Left cardiac atrium (tissue), 4 donors: ENCODE results near the gene BNIP3. TPM values are rescaled to one million over a fixed set of nuclear protein-coding genes. Genes with fewer than 3 reads are reported as not detected.
"Not testable (repeated sequence)": the region's sequence is repeated elsewhere in the genome, so short reads cannot be mapped to it uniquely, and the experiment has no call there.

Experiments used
- ATAC-seq, 2 donors: fragments of 200-7000 bp; cut with Tn5 transposase; one replicate each; pipeline ENCODE4 v1.9.1; 2020; ENCODE audit warnings: mild to moderate bottlenecking in 2 of 2, moderate library complexity in 2 of 2
- DNase-seq: peaks from one replicate; pipeline ENCODE4 v3.0.0-alpha.2; 2020
- intact Hi-C, 2 donors: fragments of 100-400 bp; cut with DNase I; formaldehyde crosslinking; loops; one replicate each; pipeline versions ENCODE4 v1.14.1 to v1.15.1; 2022 to 2023
- total RNA-seq, 2 donors: library from RNA; stranded (reverse); fragmentation: NEBNext Ultra II Directional; extraction: Animal tissue kit (Norgen Biotek cat#: 25700); gene quantifications; one replicate each; pipeline ENCODE4 v1.2.1, GENCODE V29; 2021
- donor health status: DM: no; HTN: yes; CAD: no.
- donor health status: DM: no; HTN: yes; CAD: no; lungs with severe emphysema.
- donor health status: DM: yes; HTN: yes; CAD: no.
- donor health status: Dilated cardiomyopathy.

Gene BNIP3
- total RNA-seq, 2 donors from 2014 or later: 67.1 to 87.1 TPM

DNA sequence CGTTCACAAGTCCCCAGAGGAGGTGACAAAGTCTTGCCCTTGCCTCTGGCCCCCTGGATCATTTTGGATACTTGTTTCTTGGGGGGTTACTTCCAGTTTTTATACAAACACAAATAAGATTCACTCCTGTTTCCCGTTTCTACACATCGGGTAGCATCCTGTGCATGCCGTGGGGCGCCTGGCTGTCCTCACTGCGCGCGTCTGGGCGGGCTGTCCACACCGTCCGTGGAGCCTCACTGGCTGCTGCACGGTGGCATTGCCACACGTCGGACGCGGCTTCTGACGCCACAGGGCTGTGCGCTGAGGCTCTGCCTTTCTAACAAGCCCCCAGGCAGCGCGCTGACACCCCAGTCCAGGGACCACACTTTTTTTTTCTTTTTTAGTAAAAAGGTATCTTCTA lies 18.4 kb downstream of the BNIP3 start:
- DNase-seq (no peak), ATAC-seq (no peak)
- intact Hi-C loops: no loop called here

DNA sequence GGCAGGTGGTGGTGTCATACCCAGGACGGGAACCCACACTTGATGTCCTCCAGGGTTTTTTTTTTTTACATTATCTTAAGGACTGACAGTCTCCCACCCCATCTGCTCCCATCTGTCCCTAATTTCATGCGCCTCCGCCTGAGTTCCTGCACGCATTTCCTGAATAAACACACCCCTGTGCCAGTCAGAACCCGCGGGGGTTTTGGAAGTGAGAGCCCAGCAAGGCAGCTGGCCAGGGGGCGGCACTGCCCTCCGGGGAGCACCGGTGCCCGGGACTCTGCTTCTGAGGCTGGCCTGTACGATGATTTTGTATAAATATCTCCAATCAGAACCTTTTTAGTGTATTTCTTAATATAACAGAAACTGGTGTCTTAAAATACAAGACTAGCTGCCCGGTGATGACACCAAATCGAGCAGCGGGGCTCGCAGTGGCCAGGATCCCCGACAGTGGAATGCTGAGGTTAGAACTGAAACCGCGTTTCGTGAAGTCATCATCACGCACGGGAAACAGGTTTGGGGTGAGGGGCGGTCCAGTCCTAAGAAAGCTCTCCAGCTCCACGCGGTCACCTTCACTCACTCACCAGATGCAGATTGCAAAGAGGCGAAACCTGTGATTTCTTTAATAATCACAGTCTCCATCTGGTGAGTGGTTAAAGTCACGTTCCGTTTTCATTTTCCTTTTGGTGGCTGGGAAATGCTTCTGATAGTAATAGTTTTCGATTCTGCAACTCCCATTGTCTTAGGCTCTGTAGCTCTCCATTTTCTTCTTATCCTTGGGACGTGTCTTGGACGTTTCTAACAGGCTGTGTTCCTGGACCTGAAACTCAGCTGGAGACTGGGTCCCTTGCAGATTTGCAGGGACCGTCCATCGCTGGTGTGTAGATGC lies 19.7 kb downstream of the BNIP3 start:
- intact Hi-C loops: no loop called here
- no peak for DNase-seq
- ATAC-seq: no peak

DNA sequence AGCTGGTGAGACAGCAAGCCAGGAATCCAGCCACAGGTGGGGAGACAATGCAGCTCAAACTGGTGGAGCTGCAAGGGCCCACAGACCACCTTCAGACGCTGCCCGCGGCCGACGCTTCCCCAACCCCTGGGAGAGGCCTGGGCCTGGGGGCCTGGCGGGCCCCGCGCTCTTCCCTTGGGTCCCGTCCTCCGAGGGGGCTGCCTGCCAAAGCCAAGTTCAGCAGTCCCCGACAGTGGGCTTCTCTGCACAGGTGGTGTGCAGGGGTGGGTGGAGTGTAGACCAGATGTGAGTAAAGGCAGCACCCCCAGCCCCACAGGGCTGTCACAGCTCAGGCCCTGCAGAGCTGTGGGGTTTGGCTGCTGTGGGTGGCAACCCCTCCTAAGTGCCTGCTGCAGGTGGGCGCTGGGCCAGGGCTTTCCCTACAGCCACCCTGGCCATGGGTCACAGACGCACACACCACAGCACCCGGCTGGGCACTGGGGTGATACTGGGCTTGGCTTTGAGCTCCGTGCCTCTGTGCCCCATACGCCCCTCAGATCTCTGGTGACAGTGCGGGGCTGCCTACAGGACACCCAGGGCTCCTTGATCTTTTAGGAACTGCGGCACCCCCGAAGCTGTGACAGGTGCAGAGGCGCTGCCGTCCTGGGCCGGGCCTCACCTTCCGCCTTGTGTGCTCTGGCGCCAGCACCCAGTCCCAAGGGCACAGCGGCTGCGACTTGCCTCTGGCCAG lies 20.5 kb downstream of the BNIP3 start:
- intact Hi-C loops: no loop called here

DNA sequence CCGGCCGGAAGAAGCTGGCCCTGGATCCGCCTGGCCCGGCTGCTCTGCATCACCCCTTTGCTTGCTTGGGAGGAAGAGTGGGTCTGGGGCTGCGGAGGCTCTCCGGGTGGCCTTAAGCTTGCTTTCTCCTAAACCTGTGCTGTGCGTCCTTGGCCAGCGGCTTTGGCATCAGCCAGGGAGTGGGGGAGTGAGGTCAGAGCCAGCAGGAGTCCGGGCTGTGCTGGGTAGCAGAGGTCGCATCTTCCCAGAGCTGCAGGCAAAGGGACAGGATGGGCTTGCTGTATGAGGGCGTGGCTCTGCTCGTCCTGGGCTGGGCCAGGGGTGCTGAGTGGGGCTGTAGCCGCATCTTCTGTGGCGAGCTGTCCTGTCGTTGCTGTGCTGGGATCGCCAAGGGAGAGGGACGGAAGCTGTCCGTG lies 21.1 kb downstream of the BNIP3 start:
- intact Hi-C loops: no loop called here
- DNase-seq: no peak
- ATAC-seq: peak in 1 of 2 donors; percentile 23

More for the DNA sequence above, 20.5 kb downstream of the BNIP3 start:
- ATAC-seq (peak in 1 of 2 donors; percentile 16), DNase-seq (no peak)

- intact Hi-C loops: no loop called here
- DNase-seq (no peak), ATAC-seq (no peak)
Observed at GRCh38 chr10:131959841-131960240, 21.9 kb downstream of the BNIP3 start.

DNA sequence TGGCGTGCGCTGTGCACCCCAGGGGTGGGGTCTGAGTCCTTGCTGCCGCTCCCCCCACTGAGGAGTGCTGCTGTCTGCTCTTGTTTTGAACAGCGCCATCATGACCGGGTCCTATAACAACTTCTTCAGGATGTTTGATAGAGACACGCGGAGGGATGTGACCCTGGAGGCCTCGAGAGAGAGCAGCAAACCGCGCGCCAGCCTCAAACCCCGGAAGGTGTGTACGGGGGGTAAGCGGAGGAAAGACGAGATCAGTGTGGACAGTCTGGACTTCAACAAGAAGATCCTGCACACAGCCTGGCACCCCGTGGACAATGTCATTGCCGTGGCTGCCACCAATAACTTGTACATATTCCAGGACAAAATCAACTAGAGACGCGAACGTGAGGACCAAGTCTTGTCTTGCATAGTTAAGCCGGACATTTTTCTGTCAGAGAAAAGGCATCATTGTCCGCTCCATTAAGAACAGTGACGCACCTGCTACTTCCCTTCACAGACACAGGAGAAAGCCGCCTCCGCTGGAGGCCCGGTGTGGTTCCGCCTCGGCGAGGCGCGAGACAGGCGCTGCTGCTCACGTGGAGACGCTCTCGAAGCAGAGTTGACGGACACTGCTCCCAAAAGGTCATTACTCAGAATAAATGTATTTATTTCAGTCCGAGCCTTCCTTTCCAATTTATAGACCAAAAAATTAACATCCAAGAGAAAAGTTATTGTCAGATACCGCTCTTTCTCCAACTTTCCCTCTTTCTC lies 26.0 kb downstream of the BNIP3 start:
- DNase-seq (no peak), ATAC-seq (no peak)
- intact Hi-C loops: no loop called here

GRCh38 chr10:131954356-131954965 lies 27.3 kb downstream of the BNIP3 start:
- intact Hi-C loops: no loop called here
- ATAC-seq: no peak
- no peak for DNase-seq

DNA sequence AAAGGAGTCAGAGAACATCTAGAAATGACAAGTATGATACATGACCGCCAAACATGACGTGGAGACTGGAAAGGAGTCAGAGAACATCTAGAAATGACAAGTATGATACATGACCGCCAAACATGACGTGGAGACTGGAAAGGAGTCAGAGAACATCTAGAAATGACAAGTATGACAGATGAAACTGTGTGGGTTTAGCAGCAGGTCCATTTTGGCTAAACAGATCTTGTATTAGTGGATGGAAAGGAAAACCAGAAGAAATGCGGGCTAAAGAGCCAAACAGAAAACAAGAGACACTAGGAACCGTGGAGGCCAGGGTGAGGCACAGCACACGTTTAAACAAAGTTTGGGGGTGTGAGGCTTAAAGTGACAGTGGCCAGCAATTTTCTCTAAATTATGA lies 31.8 kb downstream of the BNIP3 start:
- intact Hi-C loops, ATAC-seq, DNase-seq: not testable (repeated sequence)

- ATAC-seq (no peak), DNase-seq (no peak)
Observed at GRCh38 chr10:131949041-131949862, 32.5 kb downstream of the BNIP3 start.

GRCh38 chr10:131948501-131948900 lies 33.2 kb downstream of the BNIP3 start:
- no peak for ATAC-seq

More at GRCh38 chr10:131949041-131949862, 32.5 kb downstream of the BNIP3 start:
- intact Hi-C loops: no loop called here

DNA sequence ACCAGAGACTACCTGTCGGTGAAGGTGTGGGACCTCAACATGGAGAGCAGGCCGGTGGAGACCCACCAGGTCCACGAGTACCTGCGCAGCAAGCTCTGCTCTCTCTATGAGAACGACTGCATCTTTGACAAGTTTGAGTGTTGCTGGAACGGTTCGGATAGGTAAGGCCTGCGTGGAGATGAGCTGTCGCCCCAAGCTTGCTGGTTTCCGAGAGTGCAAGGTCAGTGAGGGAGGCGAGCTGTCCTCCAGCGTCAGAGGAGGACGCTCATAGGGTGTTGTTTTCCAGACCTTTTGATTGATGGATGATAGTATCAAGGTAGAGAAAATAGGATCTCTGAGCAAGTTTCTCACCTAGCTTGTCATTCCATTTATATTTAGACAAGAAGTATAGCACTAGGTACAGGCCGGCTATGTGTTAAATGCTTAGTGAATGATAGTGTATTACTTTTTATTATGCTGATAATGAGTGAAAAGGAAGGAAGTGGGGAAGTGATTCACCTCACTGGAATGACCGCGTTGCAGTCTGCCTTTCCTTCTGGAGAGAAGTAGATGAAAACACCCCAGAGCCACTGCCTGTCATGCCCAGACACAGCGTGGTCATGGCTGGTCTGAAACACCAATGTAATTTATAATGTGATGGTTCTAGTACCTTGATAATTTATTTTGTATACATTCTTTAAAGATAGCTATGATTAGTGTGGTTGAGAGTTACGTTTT lies 33.9 kb downstream of the BNIP3 start:
- ATAC-seq (no peak), DNase-seq (no peak)
- intact Hi-C loops: no loop called here

More at GRCh38 chr10:131948501-131948900, 33.2 kb downstream of the BNIP3 start:
- DNase-seq: no peak
- intact Hi-C loops: no loop called here

GRCh38 chr10:131946880-131947279 lies 34.8 kb downstream of the BNIP3 start:
- no peak for ATAC-seq

GRCh38 chr10:131946321-131946751 lies 35.4 kb downstream of the BNIP3 start:
- ATAC-seq: peak in 1 of 2 donors; percentile 57
- intact Hi-C loops: no loop called here
- DNase-seq: no peak

More at GRCh38 chr10:131946880-131947279, 34.8 kb downstream of the BNIP3 start:
- intact Hi-C loops: no loop called here
- no peak for DNase-seq

GRCh38 chr10:131944976-131945695 lies 36.6 kb downstream of the BNIP3 start:
- DNase-seq: no peak
- intact Hi-C loops: no loop called here
- no peak for ATAC-seq

GRCh38 chr10:131944412-131944811 lies 37.3 kb downstream of the BNIP3 start:
- intact Hi-C loops: no loop called here
- ATAC-seq (no peak), DNase-seq (no peak)

DNA sequence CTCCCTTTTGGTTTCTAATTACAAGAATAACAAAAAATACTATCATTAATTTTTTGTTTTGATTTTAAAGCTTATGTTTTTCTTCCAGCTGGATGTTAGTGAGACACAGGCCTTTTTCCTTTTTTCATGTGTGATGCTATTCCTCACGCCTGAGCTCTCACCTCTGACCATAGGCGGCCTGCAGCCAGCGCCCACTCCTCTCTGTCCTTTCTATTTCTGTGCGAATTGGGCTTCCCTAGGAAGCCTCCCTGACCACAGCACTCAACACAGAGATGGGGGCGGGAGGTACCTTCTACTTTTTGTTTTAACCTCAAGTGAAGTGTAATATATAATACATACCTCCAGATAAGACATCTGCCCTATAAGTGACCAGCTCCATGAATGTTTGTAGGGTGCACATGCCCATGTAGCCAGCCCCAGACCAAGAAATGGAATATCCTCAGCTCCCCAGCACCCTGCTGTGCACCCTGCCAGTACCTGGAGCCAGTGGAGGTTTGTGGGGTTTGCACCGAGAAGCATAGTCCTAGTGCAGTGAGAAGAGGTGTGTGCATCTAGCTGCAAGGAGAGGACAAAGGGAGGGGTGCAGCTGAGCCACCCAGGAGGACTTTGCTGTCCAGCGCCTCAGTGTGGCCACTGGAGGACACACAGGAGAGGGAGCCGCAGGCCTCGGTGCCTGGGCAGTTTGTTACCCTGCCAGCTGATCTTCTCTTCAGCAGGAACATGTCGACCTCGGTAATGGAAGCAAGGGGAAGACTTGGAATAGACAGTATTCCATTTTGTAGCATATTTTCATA lies 38.5 kb downstream of the BNIP3 start:
- DNase-seq (no peak), ATAC-seq (peak; percentile 33 to 48)
- intact Hi-C loops: no loop called here
